Measurements from ENCODE around the gene SBF2. TPM values are rescaled to one million over a fixed set of nuclear protein-coding genes. Genes with fewer than 3 reads are reported as not detected.

Gene SBF2
- polyA plus RNA-seq, 1 experiment: 44.4 TPM

- TF ChIP-seq, protein P1, sequence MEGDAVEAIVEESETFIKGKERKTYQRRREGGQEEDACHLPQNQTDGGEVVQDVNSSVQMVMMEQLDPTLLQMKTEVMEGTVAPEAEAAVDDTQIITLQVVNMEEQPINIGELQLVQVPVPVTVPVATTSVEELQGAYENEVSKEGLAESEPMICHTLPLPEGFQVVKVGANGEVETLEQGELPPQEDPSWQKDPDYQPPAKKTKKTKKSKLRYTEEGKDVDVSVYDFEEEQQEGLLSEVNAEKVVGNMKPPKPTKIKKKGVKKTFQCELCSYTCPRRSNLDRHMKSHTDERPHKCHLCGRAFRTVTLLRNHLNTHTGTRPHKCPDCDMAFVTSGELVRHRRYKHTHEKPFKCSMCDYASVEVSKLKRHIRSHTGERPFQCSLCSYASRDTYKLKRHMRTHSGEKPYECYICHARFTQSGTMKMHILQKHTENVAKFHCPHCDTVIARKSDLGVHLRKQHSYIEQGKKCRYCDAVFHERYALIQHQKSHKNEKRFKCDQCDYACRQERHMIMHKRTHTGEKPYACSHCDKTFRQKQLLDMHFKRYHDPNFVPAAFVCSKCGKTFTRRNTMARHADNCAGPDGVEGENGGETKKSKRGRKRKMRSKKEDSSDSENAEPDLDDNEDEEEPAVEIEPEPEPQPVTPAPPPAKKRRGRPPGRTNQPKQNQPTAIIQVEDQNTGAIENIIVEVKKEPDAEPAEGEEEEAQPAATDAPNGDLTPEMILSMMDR (IDR thresholded peaks at IDR 0.05; ENCODE audit: low read depth, low read length): no peak
- ChIA-PET CTCF (interaction anchor here (1.8 to 2.6 kb wide), 4 partner anchors 9 to 234 kb away, joined by 7 to 36 read pairs (median 18); no protein-coding TSS in a partner anchor), POLR2A (interaction anchor here (0.6 kb wide), 1 partner anchor 112 kb away, joined by 3 read pairs; no protein-coding TSS in a partner anchor)
These were observed 319.6 kb downstream of the SBF2 start for GRCh38 chr11:9974375-9974774.

GRCh38 chr11:9973921-9974320 is 320.1 kb downstream of the SBF2 start:
- no peak overlapping the region for H3K27ac ChIP-seq (ENCODE audit: low read depth, low read length)
- POLR2A ChIA-PET: interaction anchor here (0.5 kb wide), 1 partner anchor 331 kb away, joined by 3 read pairs; the partner anchor contains the start of gene ADM
- DNase-seq (ENCODE audit: low read depth, low spot score): no peak

More at GRCh38 chr11:9974375-9974774, 319.6 kb downstream of the SBF2 start:
- Histone ChIP-seq H3K27me3 (ENCODE audit: control insufficient read depth, insufficient read depth, low read length) (no peaks in the 10 kb centered on the region), H3K4me3 (ENCODE audit: low read depth, low read length) (no peak overlapping the region), H3K27ac (ENCODE audit: low read depth, low read length) (no peak overlapping the region), H3K9me3 (ENCODE audit: control insufficient read depth, insufficient read depth, low read length) (no peaks in the 10 kb centered on the region)
- DNase-seq (ENCODE audit: low read depth, low spot score): no peak

DNA sequence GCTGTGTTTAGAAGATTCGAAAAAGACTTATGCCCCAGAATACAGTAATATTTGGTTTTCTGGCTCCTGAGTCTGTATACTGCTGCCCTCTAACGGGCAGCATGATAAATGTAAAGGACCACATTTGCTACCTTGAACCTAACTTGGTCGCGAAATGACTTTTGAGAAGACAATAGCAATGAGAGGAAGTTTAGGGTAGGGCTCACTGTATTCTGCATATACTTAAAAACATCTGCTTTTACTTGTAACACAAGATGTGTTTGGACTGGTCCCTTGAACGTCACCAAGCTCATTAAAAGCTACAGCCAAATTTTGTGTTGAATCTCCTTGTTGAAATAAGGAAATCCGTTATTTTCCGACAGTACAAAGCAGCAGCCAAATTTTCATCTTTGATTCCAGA is 321.0 kb downstream of the SBF2 start:
- ChIA-PET POLR2A (interaction anchor here (0.6 to 1.3 kb wide), 3 partner anchors 308 to 331 kb away, joined by 3 to 6 read pairs (median 5); no protein-coding TSS in a partner anchor), CTCF (interaction anchor here (0.6 to 2.6 kb wide), 47 partner anchors 11 to 927 kb away, joined by 3 to 36 read pairs (median 4); partner anchors contain the start of gene ADM)
- Histone ChIP-seq H3K27me3 (ENCODE audit: control insufficient read depth, insufficient read depth, low read length) (no peaks in the 10 kb centered on the region), H3K27ac (ENCODE audit: low read depth, low read length) (no peak overlapping the region), H3K4me3 (ENCODE audit: low read depth, low read length) (no peak overlapping the region), H3K9me3 (ENCODE audit: control insufficient read depth, insufficient read depth, low read length) (no peaks in the 10 kb centered on the region)
- TF ChIP-seq, protein P1 (IDR thresholded peaks at IDR 0.05; ENCODE audit: low read depth, low read length): peak; percentile 81
- DNase-seq (ENCODE audit: low read depth, low spot score): no peak

More at GRCh38 chr11:9973921-9974320, 320.1 kb downstream of the SBF2 start:
- H3K4me3 ChIP-seq (ENCODE audit: low read depth, low read length): no peak overlapping the region
- H3K9me3 ChIP-seq (ENCODE audit: control insufficient read depth, insufficient read depth, low read length): no peaks in the 10 kb centered on the region
- CTCF ChIA-PET: interaction anchor here (0.7 to 2.6 kb wide), 8 partner anchors 10 to 392 kb away, joined by 3 to 36 read pairs (median 8); no protein-coding TSS in a partner anchor
- no peaks in the 10 kb centered on the region for H3K27me3 ChIP-seq (ENCODE audit: control insufficient read depth, insufficient read depth, low read length)
- TF ChIP-seq, protein P1 (IDR thresholded peaks at IDR 0.05; ENCODE audit: low read depth, low read length): no peak

GRCh38 chr11:9971894-9972293 is 322.1 kb downstream of the SBF2 start:
- TF ChIP-seq, protein P1 (IDR thresholded peaks at IDR 0.05; ENCODE audit: low read depth, low read length): no peak
- no peaks in the 10 kb centered on the region for H3K27me3 ChIP-seq (ENCODE audit: control insufficient read depth, insufficient read depth, low read length)
- DNase-seq (ENCODE audit: low read depth, low spot score): no peak
- H3K4me3 ChIP-seq (ENCODE audit: low read depth, low read length): no peak overlapping the region
- ChIA-PET CTCF (interaction anchor here (0.9 to 2.2 kb wide), 8 partner anchors 17 to 394 kb away, joined by 3 to 36 read pairs (median 6); no protein-coding TSS in a partner anchor), POLR2A (interaction anchor here (0.6 to 1.3 kb wide), 2 partner anchors 142 to 330 kb away, joined by 3 read pairs; no protein-coding TSS in a partner anchor)
- H3K27ac ChIP-seq (ENCODE audit: low read depth, low read length): no peak overlapping the region
- H3K9me3 ChIP-seq (ENCODE audit: control insufficient read depth, insufficient read depth, low read length): no peaks in the 10 kb centered on the region

DNA sequence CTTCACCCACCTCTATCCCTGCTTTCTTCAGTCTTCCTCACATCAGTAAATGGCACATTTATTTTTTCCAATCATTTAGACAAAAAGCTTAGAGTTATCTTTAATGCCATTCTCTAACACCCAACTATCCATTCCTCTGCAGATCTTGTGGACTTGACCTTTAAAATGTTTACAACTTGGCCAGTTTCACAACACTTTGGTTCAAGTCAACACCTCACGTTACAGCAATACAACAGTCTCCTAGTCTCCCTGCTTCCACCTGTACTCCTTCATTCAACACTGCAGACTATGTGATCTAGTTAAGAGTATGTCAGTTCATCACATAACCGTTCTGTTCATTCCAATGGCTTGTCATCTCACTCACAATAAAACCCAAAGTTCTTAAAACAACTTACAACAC is 325.0 kb downstream of the SBF2 start:
- POLR2A ChIA-PET: interaction anchor here (1.0 kb wide), 1 partner anchor 14 kb away, joined by 3 read pairs; no protein-coding TSS in a partner anchor
- TF ChIP-seq, protein P1 (IDR thresholded peaks at IDR 0.05; ENCODE audit: low read depth, low read length): no peak
- Histone ChIP-seq H3K27me3 (ENCODE audit: control insufficient read depth, insufficient read depth, low read length) (no peaks in the 10 kb centered on the region), H3K4me3 (ENCODE audit: low read depth, low read length) (no peak overlapping the region), H3K9me3 (ENCODE audit: control insufficient read depth, insufficient read depth, low read length) (no peaks in the 10 kb centered on the region), H3K27ac (ENCODE audit: low read depth, low read length) (no peak overlapping the region)
- CTCF ChIA-PET: interaction anchor here (1.5 kb wide), 1 partner anchor 211 kb away, joined by 5 read pairs; no protein-coding TSS in a partner anchor
- DNase-seq (ENCODE audit: low read depth, low spot score): no peak

Data from AG04450 (cell line).